HG02763 (cell line): ENCODE data around the gene ARMH4.
A peak's percentile ranks its signal among the peaks of the same experiment; 100 is the strongest.

Source experiments
- ATAC-seq: cut with Tn5 transposase; IDR thresholded peaks from one replicate; pipeline ENCODE4 v1.9.1; 2021; ENCODE audit warnings: mild to moderate bottlenecking, moderate library complexity; ENCODE audit not compliant: unreplicated experiment

ARMH4 gene

GRCh38 chr14:58100735-58101368, 51.2 kb downstream of the ARMH4 start:
- ATAC-seq, result no peak

- ATAC-seq, result no peak
These were observed 52.3 kb downstream of the ARMH4 start for GRCh38 chr14:58099682-58100081.

DNA sequence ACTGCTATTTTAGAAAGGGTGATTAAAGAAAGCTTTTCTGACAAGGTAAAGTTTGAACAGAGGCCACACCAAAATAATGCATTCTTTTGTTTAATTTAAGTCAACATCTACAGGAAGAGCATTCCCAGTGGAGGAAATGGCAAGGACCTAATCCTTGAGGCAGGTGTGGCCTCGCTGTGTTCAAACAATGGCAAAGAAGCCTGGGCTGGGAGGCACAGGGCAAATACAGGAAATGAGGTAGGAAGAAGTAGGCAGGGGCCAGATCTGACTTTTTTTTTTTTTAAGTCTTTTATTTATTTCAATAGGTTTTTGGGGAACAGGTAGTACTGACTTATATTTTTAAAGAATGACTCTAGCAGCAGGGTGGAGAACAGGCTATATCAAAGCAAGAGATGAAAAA, 53.5 kb downstream of the ARMH4 start:
- ATAC-seq, result no peak

DNA sequence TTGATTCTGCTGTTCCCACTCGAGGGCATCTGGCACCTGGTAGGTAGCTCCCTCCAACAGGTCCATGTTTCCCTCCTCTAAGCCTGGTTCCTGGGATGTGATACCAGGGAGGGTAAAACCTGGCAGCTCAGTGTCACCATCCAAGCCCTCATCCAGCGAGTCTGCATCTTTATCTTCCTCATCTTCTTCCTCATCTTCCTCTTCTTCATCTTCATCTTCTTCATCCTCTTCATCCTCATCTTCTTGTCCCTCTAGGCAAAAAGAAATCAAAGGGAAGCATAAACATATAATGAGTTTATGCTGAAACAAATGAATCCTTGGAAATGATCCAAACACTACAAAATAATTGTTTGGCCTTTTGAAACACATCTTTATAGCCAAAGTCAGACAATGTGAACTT, 55.3 kb downstream of the ARMH4 start:
- ATAC-seq, result no peak

DNA sequence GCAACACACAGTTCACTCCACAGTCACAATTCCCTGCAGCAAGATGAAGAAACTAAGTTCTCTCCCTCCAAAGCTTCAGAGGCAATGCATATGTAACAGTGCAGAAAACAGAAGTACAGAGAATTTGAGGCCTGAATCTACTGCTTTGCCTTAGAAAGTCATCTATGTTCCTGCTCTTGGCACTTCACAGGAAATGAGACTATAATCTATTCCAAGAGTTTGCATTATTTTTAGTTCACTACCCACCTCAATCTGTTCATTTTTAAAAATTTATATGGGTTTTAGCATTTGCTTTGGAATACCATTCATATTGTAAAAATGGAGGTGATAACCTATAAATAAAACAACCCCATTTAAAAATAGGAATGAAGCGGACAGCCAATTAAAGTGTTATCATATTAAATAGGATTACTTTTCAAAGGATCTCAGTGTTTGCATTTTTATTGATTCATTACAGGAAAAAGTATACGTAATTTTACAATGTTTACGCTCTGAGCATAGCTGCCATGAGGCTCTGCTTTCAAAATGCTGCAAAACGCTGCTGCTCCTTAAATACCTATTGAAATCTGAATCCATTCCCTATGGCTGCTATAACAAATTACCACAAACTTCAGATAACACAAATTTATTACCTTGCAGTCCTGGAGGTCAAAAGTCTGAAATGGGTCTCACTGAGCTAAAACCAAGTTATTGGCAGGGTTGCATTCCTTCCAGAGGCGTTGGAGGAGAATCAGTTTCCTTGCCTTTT, 60.0 kb downstream of the ARMH4 start:
- ATAC-seq, result no peak

GRCh38 chr14:58089612-58090011, 62.4 kb downstream of the ARMH4 start:
- no peak for ATAC-seq

- no peak for ATAC-seq
These were observed 63.1 kb downstream of the ARMH4 start for GRCh38 chr14:58088961-58089360.

DNA sequence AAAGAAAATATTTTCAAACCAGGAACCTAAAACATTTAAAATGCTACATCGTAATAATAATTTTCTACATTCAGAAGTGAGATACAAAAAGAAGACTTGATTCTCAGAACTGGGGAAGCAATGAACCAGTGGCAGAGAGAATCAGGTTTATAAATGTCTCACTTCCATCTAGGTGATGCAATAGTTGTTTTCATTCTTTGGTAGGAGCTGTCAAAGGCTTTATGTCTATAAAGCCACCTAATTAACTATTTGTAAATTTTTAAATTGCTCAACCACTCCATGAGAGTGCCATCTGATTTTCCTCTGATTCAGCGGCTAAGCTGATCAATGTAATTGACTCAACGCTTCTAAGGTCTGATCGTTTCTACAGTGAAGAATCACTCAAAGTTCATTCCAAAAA, 66.1 kb downstream of the ARMH4 start:
- no peak for ATAC-seq

- ATAC-seq, result no peak
These were observed 69.4 kb downstream of the ARMH4 start for GRCh38 chr14:58082491-58083098.

DNA sequence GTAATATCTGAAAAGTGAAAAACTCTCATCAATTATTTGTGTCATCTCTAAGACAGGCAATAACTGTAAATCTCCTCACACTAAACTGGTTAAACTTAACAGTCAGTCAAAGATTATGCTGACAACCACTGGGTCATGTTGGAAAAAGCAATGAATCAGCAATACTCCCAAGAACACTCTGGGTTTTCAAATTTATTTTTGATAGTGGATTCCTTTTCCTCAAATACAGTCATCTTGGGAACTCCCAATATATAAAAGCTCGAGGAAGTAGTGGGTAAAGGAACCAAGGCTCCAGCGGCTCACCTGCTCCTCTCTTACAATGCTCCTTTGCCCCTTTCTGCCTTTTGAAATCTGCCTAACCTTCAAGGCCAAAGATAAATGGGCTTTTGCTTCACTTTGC, 70.0 kb downstream of the ARMH4 start:
- no peak for ATAC-seq

- ATAC-seq, result no peak
These were observed 73.5 kb downstream of the ARMH4 start for GRCh38 chr14:58078471-58078870.

GRCh38 chr14:58078068-58078467, 73.9 kb downstream of the ARMH4 start:
- ATAC-seq, result no peak

GRCh38 chr14:58077621-58078020, 74.4 kb downstream of the ARMH4 start:
- ATAC-seq, result no peak

DNA sequence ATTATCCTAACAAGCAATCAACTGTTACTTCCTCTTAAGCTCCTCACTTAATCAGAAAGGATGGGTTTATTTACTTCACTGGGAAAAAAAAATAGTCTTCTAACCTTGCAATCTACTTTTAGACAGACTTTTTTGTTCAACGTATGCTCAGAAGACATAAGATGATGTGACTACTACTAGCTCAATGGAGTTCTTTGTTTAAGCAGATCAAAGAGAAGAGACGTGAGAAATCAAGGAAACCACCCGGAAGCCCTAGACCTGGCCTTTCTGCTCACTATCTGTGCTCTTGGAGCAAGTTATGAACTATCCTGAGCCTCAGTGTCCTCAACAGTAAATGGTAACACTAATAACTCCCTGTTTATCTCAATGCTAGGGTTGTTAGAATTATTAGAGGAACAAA, 78.5 kb downstream of the ARMH4 start:
- no peak for ATAC-seq

DNA sequence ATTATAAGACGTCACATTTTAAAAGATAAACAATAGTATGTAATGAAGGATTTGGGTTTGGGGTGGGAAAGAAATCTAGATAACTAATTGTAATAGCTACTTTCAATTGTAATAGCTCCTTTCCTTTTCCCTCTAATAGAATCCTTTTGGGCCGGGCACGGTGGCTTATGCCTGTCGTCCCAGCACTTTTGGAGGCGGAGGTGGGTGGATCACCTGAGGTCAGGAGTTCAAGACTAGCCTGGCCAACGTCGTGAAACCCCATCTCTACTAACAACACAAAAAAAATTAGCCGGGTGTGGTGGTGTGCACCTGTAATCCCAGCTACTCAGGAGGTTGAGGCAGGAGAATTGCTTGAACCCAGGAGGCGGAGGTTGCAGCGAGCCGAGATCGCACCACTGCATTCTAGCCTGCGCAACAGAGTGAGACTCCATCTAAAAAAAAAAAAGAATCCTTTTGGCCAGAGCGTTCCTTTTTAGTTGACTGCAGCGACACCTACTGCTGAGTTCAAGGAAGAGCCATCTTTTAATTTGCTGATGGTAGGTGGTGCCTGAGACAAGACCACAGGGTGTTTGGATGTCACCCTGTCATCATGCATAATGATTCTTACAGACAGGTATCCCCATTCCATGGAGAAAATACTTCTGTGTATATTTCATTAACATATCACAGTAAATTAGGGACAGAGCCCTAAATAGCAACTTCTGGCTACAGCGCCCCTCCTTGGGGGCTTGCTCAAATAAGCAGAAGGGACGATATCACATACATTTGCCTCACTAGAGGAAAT, 79.5 kb downstream of the ARMH4 start:
- peak; percentile 66 for ATAC-seq

DNA sequence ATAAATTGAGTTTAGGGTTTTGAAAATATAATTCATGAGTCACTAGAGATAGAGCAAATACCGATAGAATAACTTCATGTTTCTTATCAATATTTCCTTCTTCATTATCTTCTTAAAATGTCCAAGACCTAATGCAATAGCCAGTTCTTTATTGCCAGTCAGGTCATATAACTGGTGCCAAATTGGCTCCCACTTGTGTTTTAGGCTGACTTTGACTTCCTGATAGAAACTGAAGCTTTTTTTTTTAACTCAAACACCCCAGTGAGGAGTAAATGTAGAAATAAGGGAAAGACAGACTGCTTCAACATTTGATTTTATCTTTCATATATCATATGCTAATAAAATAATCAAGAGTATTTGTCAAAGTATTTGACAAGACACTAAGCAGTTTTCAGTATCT, 80.7 kb downstream of the ARMH4 start:
- no peak for ATAC-seq

GRCh38 chr14:58068306-58068705, 83.7 kb downstream of the ARMH4 start:
- ATAC-seq, result no peak

GRCh38 chr14:58066115-58066514, 85.9 kb downstream of the ARMH4 start:
- no peak for ATAC-seq

GRCh38 chr14:58061581-58061980, 90.4 kb downstream of the ARMH4 start:
- no peak for ATAC-seq

DNA sequence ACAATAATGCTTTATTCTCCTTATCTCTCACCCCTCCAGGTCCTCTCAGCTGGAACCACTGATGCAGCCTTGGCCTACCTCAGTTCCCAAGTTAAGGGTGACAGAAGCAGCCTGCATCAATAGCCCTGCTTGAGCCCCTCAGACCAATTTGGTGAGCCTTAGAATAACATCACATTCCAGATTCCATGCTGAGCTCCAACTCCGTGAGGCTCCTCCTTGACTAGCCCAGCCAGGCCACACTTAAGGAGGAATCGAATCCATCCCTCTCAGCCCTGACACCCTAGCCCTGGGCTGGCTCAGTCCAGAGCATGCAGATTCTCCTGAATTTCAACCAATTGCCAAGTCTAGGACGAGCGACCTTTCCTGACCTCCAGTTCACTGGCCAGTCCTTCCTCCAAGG, 91.1 kb downstream of the ARMH4 start:
- ATAC-seq, result no peak

DNA sequence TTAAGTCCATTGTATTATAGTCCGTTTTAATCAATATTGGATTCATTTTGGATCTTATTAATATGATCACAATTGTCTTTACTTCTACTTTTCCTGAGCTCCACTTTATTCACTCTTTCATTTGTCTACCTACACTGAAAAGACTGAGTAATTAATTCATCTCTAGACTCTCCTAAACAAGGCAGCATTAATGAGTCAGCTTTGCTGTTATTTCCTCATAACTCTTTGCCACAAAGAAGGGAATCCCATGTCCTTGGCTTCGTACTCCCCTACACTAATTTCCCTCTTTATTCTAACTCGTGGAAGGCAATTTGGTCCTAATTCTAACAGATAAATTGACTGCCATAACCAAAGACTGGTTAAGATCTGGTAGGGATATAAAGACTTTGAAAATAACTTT, 91.9 kb downstream of the ARMH4 start:
- ATAC-seq, result no peak

GRCh38 chr14:58059126-58059525, 92.9 kb downstream of the ARMH4 start:
- ATAC-seq, result no peak
